ENCODE measurements around the gene PARM1.

Gene PARM1

DNA sequence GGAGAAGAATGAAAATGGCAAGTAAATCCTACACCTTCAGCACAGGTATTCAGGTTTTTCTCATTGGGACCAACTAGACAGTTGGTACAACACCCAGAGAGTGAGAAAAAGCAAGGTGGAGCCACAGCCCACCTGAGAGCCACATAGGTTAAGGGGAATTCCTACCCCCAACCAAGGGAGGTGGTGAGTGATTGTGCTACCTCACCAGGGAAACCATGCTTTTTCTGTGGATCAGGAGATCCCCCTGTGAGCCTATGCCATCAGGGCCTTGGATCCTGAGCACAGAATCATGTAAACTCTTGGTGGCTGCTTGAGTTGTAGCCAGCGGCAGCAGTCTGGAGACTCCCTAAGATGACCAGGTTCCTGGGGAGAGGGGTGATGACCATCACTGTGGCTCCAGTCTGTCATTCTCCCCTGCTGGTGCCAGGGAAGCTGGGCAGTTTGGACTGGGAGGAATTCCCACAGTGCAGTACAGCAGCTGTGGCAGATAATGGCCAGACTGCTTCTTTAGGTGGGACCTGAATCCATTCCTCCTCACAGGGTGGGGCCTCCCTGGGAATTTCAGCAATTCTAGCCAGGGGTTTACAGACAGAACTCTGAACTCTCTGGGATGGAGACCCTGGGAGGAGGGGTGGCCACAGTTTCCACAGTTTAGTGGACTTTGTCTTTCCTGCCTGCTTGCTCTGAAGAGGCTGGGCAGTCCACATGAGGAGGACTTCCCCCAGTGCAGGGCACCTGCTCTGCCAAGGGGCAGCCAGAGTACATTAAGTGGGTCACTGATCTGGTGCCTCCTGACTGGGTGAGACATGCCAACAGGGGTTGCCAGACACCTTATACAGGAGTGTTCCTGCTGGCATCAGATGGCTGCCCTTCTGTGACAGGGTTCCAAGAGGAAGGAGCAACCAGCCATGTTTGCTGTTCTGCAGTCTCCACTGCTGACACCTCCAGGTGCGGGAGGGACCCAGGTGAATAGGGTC, 43.2 kb downstream of the PARM1 start:
- no CpG with 5 or more reads among the region's 2 CpGs for WGBS (ENCODE audit: extremely low coverage, insufficient coverage, insufficient read length)
- peaks cover 4% of the 10 kb centered on the region for H3K9me3 ChIP-seq (ENCODE audit: insufficient read depth, low read depth, low read length)

DNA sequence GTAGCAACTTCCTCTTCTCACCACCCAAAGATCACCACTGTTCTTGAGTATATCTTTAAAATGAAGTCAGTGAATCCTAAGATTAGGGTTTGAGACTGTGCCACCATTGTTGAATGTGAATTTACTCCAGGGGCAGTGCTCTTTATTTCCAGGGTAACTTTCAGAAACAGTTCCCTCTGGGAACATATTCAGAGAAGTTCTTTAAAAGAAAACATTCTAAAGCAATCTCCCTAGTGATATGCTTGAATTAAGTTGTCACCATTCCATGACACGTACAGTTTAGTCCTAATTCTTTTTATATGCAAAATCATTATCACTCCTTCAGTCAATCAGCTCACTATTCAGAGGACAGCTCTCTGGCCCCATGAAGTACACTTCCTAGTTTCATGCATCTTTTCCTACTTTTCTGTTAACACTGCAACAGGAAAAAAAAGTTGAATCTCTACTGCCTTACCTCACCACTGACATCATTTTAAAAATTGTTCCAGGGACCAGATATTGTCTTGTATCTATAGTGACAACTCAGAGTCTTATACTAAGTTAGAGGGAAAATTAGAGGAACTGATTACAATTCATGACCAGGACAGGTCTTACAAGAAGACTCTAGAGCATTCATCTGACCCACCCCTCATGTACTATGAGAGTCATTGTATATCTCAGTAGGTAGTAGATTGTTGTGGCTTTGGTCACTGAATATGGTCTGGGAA, 49.8 kb downstream of the PARM1 start:
- Histone ChIP-seq H3K4me2 (ENCODE audit: low read length) (no peak overlapping the region), H3K9ac (ENCODE audit: low read length) (no peak overlapping the region), H3K9me3 (ENCODE audit: insufficient read depth, low read depth, low read length) (no peaks in the 10 kb centered on the region), H3K4me3 (ENCODE audit: low read depth, low read length) (no peak overlapping the region), H3K23ac (ENCODE audit: low read length) (no peak overlapping the region), H4K91ac (ENCODE audit: low read depth, low read length) (no peak overlapping the region), H3K4ac (ENCODE audit: low read depth, low read length) (no peak overlapping the region), H3K18ac (ENCODE audit: low read length) (no peak overlapping the region), H3K27me3 (ENCODE audit: insufficient read depth, low read length) (no peaks in the 10 kb centered on the region), H2AK5ac (ENCODE audit: low read length) (no peak overlapping the region), H4K12ac (ENCODE audit: low read depth, low read length) (no peak overlapping the region), H3K36me3 (ENCODE audit: control insufficient read depth in 1 of 2, insufficient read depth in 2 of 2, low read length in 2 of 2) (no peaks in the 10 kb centered on the region), H3K79me1 (ENCODE audit: low read length) (no peaks in the 10 kb centered on the region), H3K4me1 (ENCODE audit: control insufficient read depth in 1 of 2, insufficient read depth in 2 of 2, low read length in 2 of 2) (no peaks in the 10 kb centered on the region), H2BK12ac (ENCODE audit: low read length) (no peak overlapping the region), H2BK120ac (ENCODE audit: insufficient read depth, low read length, poor library complexity) (no peak overlapping the region), H4K8ac (ENCODE audit: low read depth, low read length) (no peak overlapping the region), H2BK5ac (ENCODE audit: low read depth, low read length, poor library complexity) (no peak overlapping the region), H3K14ac (ENCODE audit: low read length) (no peak overlapping the region), H2AFZ (ENCODE audit: insufficient read depth, low read length, poor library complexity) (no peak overlapping the region), H3K79me2 (ENCODE audit: control insufficient read depth, insufficient read depth, low read length, poor library complexity) (no peaks in the 10 kb centered on the region), H3K27ac (ENCODE audit: low read depth, low read length) (no peak overlapping the region)
- no CpG with 5 or more reads among the region's 1 CpG for WGBS (ENCODE audit: extremely low coverage, insufficient coverage, insufficient read length)
- DNase-seq, result no peak

More for the DNA sequence above, 43.2 kb downstream of the PARM1 start:
- no peak overlapping the region for H4K91ac ChIP-seq (ENCODE audit: low read depth, low read length)
- H4K8ac ChIP-seq (ENCODE audit: low read depth, low read length), result no peak overlapping the region
- no peak overlapping the region for H3K9ac ChIP-seq (ENCODE audit: low read length)
- H3K14ac ChIP-seq (ENCODE audit: low read length), result no peak overlapping the region
- DNase-seq, result no peak
- no peak overlapping the region for H2BK120ac ChIP-seq (ENCODE audit: insufficient read depth, low read length, poor library complexity)
- H2BK5ac ChIP-seq (ENCODE audit: low read depth, low read length, poor library complexity), result no peak overlapping the region
- no peaks in the 10 kb centered on the region for H3K36me3 ChIP-seq (ENCODE audit: control insufficient read depth in 1 of 2, insufficient read depth in 2 of 2, low read length in 2 of 2)
- no peak overlapping the region for H4K12ac ChIP-seq (ENCODE audit: low read depth, low read length)
- H2AFZ ChIP-seq (ENCODE audit: insufficient read depth, low read length, poor library complexity), result no peak overlapping the region
- H3K4me3 ChIP-seq (ENCODE audit: low read depth, low read length), result no peak overlapping the region
- H2BK12ac ChIP-seq (ENCODE audit: low read length), result no peak overlapping the region
- no peak overlapping the region for H3K18ac ChIP-seq (ENCODE audit: low read length)
- H3K4ac ChIP-seq (ENCODE audit: low read depth, low read length), result no peak overlapping the region
- no peaks in the 10 kb centered on the region for H3K79me1 ChIP-seq (ENCODE audit: low read length)
- H3K23ac ChIP-seq (ENCODE audit: low read length), result no peak overlapping the region
- no peaks in the 10 kb centered on the region for H3K79me2 ChIP-seq (ENCODE audit: control insufficient read depth, insufficient read depth, low read length, poor library complexity)
- H3K4me2 ChIP-seq (ENCODE audit: low read length), result no peak overlapping the region
- H3K27me3 ChIP-seq (ENCODE audit: insufficient read depth, low read length), result no peaks in the 10 kb centered on the region
- H2AK5ac ChIP-seq (ENCODE audit: low read length), result no peak overlapping the region
- H3K27ac ChIP-seq (ENCODE audit: low read depth, low read length), result no peak overlapping the region
- H3K4me1 ChIP-seq (ENCODE audit: control insufficient read depth in 1 of 2, insufficient read depth in 2 of 2, low read length in 2 of 2), result no peaks in the 10 kb centered on the region

DNA sequence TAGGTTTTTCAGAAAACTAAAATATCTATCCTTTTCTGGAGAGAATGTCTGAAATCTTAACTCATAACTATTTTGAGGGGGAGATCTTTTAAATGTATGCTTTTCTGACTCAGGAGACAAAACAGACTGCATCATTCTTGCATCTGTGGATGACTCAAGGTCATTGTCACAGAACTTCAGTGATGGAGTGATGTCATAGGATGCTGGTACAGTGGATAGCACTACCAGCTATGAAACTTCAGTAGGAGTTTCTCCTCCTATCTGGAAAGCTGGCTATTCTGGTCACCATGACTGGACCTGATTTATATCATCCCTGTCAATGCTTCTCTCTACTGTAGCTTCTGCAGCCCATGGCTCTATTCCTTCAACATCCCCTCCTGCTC, 50.3 kb downstream of the PARM1 start:
- no peak overlapping the region for H3K4me2 ChIP-seq (ENCODE audit: low read length)
- H3K4me1 ChIP-seq (ENCODE audit: control insufficient read depth in 1 of 2, insufficient read depth in 2 of 2, low read length in 2 of 2), result no peaks in the 10 kb centered on the region

DNA sequence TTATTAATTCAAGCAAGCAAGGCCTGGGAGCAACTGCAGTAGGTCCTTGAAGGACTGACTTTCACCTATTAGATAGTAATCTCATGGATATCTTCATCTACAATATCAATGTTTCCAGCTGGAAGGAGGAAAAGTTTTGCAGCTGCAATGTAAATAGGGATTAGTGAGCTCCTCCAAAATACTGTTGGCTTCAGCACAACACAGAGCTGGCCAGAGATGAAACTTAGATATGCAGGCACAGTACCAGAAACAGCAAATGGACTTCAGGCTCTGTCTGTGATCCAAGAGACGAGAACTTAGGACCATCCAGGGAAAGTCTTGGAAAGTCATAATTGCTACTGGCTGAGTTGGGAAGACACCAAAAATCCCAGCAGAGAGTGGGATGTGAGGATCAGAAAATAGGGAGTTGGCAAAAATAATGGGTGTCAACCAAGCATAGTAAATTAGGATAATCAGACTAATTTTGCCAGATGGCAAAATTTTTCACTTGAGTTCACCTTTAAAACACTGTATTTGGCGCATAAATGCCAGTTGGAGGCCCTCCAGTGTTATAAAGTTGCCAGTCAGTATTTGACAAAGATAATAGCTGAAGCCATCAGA, 57.5 kb downstream of the PARM1 start:
- no CpG with 5 or more reads among the region's 2 CpGs for WGBS (ENCODE audit: extremely low coverage, insufficient coverage, insufficient read length)
- no peak overlapping the region for H3K4me3 ChIP-seq (ENCODE audit: low read depth, low read length)

More for the DNA sequence above, 50.3 kb downstream of the PARM1 start:
- Histone ChIP-seq H2BK12ac (ENCODE audit: low read length) (no peak overlapping the region), H3K36me3 (ENCODE audit: control insufficient read depth in 1 of 2, insufficient read depth in 2 of 2, low read length in 2 of 2) (no peaks in the 10 kb centered on the region), H4K91ac (ENCODE audit: low read depth, low read length) (no peak overlapping the region), H4K12ac (ENCODE audit: low read depth, low read length) (no peak overlapping the region), H3K14ac (ENCODE audit: low read length) (no peak overlapping the region), H3K9ac (ENCODE audit: low read length) (no peak overlapping the region), H2AFZ (ENCODE audit: insufficient read depth, low read length, poor library complexity) (no peak overlapping the region), H3K4me3 (ENCODE audit: low read depth, low read length) (no peak overlapping the region), H3K4ac (ENCODE audit: low read depth, low read length) (no peak overlapping the region), H3K79me1 (ENCODE audit: low read length) (no peaks in the 10 kb centered on the region), H3K27ac (ENCODE audit: low read depth, low read length) (no peak overlapping the region), H2AK5ac (ENCODE audit: low read length) (no peak overlapping the region), H2BK5ac (ENCODE audit: low read depth, low read length, poor library complexity) (no peak overlapping the region), H4K8ac (ENCODE audit: low read depth, low read length) (no peak overlapping the region), H2BK120ac (ENCODE audit: insufficient read depth, low read length, poor library complexity) (no peak overlapping the region), H3K23ac (ENCODE audit: low read length) (no peak overlapping the region), H3K27me3 (ENCODE audit: insufficient read depth, low read length) (no peaks in the 10 kb centered on the region), H3K18ac (ENCODE audit: low read length) (no peak overlapping the region), H3K9me3 (ENCODE audit: insufficient read depth, low read depth, low read length) (no peaks in the 10 kb centered on the region), H3K79me2 (ENCODE audit: control insufficient read depth, insufficient read depth, low read length, poor library complexity) (no peaks in the 10 kb centered on the region)
- peak in 1 of 2 donors; percentile 29 for DNase-seq

More for the DNA sequence above, 57.5 kb downstream of the PARM1 start:
- no peak overlapping the region for H3K18ac ChIP-seq (ENCODE audit: low read length)
- H4K8ac ChIP-seq (ENCODE audit: low read depth, low read length), result no peak overlapping the region
- no peak overlapping the region for H2BK12ac ChIP-seq (ENCODE audit: low read length)
- DNase-seq, result no peak
- H3K9ac ChIP-seq (ENCODE audit: low read length), result no peak overlapping the region
- no peaks in the 10 kb centered on the region for H3K27me3 ChIP-seq (ENCODE audit: insufficient read depth, low read length)
- no peak overlapping the region for H3K27ac ChIP-seq (ENCODE audit: low read depth, low read length)
- no peak overlapping the region for H3K23ac ChIP-seq (ENCODE audit: low read length)
- H2BK5ac ChIP-seq (ENCODE audit: low read depth, low read length, poor library complexity), result no peak overlapping the region
- H2BK120ac ChIP-seq (ENCODE audit: insufficient read depth, low read length, poor library complexity), result no peak overlapping the region
- no peaks in the 10 kb centered on the region for H3K36me3 ChIP-seq (ENCODE audit: control insufficient read depth in 1 of 2, insufficient read depth in 2 of 2, low read length in 2 of 2)
- H3K79me1 ChIP-seq (ENCODE audit: low read length), result no peaks in the 10 kb centered on the region
- no peak overlapping the region for H2AFZ ChIP-seq (ENCODE audit: insufficient read depth, low read length, poor library complexity)
- no peak overlapping the region for H2AK5ac ChIP-seq (ENCODE audit: low read length)
- H3K79me2 ChIP-seq (ENCODE audit: control insufficient read depth, insufficient read depth, low read length, poor library complexity), result no peaks in the 10 kb centered on the region
- H3K4me2 ChIP-seq (ENCODE audit: low read length), result no peak overlapping the region
- H3K14ac ChIP-seq (ENCODE audit: low read length), result no peak overlapping the region
- no peaks in the 10 kb centered on the region for H3K9me3 ChIP-seq (ENCODE audit: insufficient read depth, low read depth, low read length)
- H3K4me1 ChIP-seq (ENCODE audit: control insufficient read depth in 1 of 2, insufficient read depth in 2 of 2, low read length in 2 of 2), result no peaks in the 10 kb centered on the region
- no peak overlapping the region for H4K91ac ChIP-seq (ENCODE audit: low read depth, low read length)
- no peak overlapping the region for H3K4ac ChIP-seq (ENCODE audit: low read depth, low read length)
- H4K12ac ChIP-seq (ENCODE audit: low read depth, low read length), result no peak overlapping the region
